ENCODE measurements around the gene TCEAL8.

Gene TCEAL8

DNA sequence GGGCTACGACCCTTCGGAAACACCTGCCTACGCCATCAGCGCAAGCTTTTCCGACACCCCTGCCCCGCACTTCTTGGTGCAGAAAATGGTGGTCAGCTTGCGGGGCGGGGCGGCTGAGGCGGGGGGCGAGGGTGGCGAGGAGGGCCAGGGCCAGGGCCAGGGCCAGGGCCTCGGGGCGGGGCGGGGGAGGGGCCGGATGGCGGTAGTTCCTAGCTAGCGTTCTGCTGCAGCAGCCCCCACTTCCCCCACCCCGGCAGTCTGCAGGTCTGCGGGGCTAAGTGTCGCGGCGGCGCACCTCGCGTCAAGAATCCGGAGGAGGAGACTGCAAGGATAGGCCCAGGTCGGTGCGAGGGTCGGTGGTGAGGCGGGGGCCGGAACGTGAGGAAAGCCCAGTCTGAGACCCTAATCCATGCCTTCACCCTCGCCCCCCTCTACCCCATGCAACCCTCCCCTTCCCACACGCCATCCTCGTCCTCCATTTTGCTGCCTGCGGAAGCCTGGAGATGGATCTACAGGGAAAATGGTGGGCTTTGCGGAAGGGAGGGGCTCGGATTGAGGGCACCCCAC, 39.4 kb downstream of the TCEAL8 start:
- no peak for DNase-seq (ENCODE audit: low read depth in 1 of 2, low spot score in 1 of 2)

- peak; percentile 49 to 56 for DNase-seq (ENCODE audit: low read depth in 1 of 2, low spot score in 1 of 2)
These were observed 40.0 kb downstream of the TCEAL8 start, which contains the start of gene BEX4 for GRCh38 chrX:103214870-103215424. Gene BEX4, plus strand, starts transcription at chrX:103215108. Its CDS starts 1,046 bp downstream, at chrX:103216154.

DNA sequence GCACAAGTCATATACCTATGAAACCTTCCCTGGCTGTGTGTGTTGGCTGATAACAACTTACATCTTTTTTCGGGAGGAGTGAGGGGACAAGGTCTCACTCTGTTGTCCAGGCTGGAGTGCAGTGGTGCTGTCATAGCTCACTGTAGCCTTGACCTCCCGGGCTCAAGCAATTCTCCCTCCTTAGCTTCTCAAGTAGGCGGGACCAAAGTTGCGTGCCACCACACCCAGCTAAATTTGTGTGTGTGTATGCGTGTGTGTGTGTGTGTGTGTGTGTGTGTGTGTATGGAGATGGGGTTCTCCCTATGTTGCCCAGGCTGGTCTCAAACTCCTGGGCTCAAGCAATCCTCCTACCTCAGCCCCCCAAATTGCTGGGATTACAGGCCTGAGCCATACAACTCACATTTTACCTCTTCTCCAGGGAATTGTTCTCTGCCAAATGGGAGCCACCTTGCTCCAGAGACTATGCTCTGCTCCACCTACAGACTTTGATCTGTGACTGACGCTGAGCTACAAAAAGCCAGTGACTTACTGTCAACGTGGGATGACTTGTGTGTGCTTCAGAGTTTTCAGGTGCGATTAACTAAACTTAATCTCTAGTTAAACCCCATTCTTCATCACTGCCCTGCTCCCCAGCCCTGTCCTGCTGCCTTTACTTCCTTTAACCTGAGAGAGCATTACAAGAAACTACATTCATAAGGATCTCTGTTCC, 42.1 kb downstream of the TCEAL8 start:
- no peak for DNase-seq (ENCODE audit: low read depth in 1 of 2, low spot score in 1 of 2)

- DNase-seq (ENCODE audit: low read depth in 1 of 2, low spot score in 1 of 2): peak in 1 of 2 donors; percentile 16
These were observed 43.8 kb downstream of the TCEAL8 start for GRCh38 chrX:103211012-103211715.

GRCh38 chrX:103210056-103210455, 44.9 kb downstream of the TCEAL8 start:
- DNase-seq (ENCODE audit: low read depth in 1 of 2, low spot score in 1 of 2): no peak
